HT-29 (cell line): ENCODE measurements around the gene AK1. TPM values are rescaled to one million over a fixed set of nuclear protein-coding genes. Genes with fewer than 3 reads are reported as not detected.
"Not testable (repeated sequence)": the region's sequence is repeated elsewhere in the genome, so short reads cannot be mapped to it uniquely, and the experiment has no call there.

Source experiments
- DNase-seq: peaks from one replicate; pipeline ENCODE4 v3.0.0-alpha.2; 2015; ENCODE audit warnings: low spot score
- total RNA-seq: library from RNA; depleted of rRNA; stranded (reverse); fragments of >200 nt; shearing (Covaris generic); gene quantifications from 2 replicates; pipeline ENCODE4 v1.2.3, GENCODE V29; 2014

The AK1 gene
- total RNA-seq, 1 experiment from 2014 or later, result 101 TPM

DNA sequence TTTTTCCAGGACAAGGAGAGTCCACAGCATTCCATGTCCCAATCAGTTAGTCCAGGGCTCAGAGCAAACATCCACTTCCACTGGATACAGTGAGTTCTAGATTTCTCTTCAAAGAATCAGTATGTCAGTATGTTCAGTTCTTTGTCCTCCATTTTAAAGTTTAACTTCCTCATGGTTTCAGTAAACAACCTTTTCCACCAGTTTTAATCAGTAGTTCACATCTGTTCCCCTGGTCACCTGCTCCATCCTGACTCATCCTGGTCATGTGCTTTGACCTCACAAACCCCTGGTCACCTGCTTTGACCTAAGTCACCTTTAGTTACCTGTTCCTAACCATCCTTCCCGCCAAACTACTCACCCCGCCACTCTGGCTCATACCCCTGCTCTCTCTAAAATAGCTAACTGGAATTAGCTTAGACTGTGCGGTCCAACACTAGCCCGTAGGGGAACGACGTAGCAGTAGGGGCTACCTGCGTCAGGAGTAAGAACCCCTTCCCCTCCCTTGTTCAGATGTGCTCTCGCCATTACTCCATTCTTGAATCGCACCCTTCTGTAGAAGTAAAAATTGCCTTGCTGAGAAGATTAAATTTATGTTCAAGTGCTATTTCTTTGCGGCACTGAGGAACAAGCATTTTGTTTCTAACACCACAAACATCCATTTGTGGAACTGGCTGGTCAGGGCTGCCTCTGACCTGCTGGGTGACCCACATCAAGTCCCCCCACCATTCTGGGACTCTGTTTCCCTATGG lies 28.5 kb downstream of the AK1 start:
- no peak for DNase-seq

DNA sequence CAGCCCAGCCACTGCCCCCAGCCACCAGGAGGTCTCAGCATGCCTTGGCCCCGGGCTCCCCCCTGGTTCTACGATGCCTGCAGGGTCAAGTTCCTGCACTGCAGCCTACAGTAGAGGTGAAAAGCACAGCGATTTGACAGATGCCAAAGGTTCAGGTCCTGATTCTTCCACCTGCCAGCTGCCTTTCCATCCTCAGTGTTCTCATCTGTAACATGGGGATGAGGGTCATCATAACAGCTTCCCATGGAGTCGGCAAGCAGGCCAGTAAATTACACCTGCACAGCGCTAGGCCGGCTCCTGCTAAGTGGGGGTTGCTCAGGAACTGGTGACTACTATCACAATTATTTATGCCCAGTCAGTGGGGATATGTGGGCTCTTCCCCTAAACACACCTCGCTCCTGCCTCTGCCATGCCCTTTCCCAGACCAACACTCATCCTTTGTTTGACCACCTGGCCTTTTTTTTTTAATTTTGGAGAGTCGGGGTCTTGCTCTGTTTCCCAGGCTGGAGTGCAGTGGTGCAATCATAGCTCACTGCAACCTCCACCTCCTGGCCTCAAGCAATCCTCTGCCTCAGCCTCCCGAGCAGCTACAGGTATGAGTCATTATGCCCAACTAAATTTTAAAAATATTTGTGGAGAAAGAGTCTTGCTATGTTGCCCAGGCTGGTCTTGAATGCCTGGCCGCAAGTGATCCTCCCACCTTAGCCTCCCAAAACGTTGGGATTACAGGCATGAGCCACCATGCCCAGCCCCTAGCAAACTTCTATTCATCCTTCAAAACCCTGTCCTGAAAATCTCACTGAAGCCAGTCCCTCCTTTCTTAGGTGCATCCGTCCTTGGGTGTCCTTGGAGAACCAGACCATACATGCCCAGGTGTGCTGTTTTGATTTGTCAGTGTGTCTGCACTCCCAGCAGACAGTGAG lies 29.4 kb downstream of the AK1 start:
- DNase-seq, result no peak

DNA sequence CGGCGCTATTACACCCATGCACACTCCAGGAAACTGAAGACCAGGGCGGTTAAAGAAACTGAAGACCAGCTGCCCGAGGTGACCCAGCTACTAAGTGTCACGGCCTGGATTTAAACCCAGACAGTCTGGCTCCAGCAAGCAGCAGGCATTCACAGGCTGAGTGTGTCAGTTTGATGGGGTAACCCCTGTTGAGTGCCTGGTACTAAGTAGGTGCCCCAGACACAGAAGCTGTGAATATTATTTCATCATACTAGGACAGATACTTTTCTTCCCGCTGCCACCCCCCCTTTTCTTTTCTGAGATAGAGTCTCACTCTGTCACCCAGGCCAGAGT lies 30.3 kb downstream of the AK1 start:
- DNase-seq, result no peak

DNA sequence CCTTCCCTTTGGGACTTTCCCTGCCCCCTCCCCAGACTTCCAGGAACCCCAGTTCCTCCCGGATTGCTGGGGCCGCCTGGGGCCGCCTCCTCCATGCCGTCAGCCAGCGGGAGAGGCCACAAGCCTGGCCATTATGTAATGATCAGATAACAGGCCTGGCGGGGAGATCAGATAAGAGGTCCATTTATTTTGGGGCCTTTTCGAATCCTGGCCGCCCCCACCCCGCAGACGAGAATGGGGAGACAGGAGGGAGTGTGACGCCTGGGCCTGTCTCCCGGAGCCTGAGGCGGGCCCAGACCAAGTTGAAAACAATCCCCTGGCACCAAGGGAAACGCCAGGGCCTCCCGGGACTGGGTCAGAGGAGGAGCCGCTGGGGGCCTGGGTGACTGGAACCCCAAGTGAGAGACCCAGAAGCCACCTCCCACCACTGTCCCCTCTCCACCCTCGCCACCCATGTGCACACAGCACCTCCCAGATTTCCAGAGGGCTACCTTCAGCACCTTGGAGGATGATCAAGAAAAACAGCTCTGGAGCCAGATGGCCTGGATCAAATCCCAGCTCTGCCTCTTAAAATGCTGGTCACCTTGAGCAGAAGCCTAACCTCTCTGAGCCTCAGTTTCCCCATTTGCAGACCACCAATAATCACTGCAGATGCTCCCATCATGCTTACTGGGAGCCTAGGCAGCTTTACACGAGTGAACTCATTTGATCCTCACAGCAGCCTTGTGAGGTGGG lies 30.9 kb downstream of the AK1 start:
- no peak for DNase-seq

DNA sequence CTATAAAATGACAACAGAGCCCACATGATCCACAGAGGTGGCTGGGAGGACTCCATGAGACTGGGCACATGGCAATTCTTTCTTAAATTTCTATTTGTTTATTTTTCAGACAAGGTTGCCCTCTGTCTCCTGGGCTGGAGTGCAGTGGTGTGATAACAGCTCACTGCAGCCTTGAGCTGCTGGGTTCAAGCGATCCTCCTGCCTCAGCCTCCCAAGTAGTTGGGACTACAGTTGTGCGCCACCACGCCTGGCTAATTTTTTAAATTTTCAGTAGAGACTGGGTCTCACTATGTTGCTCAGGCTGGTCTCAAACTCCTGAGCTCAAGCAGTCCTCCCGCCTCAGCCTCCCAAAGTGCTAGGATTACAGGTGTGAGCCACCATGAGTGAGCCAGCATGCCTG lies 31.9 kb downstream of the AK1 start:
- DNase-seq, result not testable (repeated sequence)

DNA sequence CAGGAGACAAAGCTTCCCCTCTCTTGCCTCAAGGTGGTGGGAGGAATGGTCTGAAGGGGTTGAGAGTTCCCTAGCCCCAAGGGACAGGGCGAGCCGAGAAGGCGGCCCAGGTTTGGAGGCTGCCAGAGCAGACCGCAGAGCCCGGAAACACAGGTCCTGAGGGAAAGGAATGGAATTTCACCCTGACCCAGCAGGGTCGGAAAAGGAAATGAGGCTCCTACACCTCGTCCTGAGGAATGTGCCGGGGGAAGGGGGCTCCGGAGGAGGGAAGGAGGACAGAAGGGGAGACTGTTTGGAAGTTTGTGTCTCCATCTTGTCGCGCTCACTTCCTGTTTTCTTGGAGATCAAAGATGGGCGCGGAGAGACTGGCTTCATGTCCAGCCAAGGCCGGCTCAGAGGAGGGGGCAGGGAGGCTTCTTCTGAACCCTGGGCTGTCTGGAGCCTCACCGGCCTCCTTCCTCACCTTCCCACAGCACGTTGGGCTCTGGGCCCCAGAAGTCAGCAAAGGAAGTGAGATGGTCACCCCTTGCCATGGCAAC lies 32.6 kb downstream of the AK1 start:
- no peak for DNase-seq

DNA sequence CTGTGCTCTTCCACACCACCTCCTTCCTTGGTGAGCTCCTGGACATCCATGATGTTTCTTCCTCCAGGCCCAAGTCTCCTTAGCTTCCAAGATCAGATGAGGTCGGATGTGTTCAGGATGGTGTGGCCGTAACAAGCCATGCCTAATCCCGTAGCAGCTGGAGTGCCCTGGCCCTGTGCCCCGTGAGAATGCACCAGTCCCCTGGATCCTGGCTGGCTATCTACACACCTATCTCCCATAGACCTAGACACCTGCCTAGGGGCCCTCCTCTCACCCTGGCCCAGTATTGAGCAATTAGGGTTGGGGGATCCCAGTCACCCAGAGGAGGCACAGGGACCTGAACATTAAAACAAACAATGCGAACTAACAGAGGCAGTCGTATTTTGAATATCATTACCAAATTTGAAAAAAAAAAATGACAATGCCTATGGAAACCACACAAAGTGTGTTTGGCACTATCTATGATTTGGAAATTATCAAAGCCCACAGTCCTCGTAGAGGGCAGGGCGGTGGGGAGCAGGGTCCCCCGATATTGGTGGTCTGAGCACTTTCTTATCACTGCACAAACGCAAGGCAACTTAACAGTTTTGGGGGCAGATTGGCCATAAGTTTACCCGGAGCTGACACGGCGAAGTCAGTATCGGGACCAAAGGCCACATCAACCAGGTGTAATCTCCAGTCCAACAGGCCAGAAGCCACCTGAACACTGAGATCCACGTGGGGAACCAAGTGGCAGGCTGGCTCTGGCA lies 36.2 kb downstream of the AK1 start:
- no peak for DNase-seq

DNA sequence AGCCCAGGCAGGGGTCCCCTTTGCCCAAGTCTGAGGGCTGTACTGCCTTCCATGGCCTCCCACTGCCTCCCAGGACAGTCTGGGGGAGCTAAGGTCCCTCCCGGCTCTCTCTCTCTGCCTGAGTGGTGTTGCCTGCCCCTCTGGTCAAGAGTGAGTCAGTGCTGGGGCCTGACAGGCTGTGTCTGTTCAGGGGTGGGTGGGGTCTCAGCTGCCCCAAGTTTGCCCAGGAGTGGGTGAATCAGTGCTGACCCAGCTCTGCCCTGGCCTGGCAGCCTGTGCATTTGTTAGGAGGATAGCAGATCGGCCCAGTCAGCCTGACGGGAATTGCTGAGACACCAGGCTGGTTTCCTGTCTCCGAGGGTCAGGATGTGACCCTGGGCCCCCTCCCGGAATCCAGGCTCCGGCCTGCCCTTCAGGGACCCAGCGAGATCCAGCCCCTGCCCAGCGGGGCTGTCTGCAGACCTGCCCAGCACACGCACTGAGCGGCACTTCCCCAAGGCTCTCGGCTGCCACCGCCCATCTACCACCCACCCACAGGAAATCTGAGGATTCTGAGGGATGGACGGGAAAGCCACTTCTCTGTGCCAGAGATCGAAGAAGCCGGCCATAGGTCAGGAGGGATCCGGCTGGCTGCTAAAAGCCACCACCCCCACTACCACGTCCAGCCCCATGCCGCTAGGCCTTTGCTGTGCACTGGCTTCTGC lies 38.9 kb downstream of the AK1 start:
- DNase-seq, result peak; percentile 46

DNA sequence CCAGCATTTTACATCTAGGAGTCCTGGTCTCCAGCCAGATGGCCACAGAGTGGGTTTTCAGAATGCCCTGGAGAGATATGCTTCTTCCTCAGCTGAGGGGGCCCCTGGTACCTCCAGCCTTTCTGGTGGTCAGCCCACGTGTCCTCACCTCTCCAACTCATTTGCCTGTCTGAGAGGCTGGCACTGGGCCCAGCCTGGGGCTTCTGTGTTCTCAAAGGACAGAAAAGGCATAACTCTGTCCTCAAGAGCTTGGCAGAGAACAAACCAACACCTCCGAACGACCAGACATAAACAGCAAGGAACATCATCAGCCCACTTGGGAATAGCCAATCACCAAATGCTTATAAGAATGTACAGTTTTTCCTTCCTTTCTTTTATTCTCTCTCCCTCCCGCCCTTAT lies 40.1 kb downstream of the AK1 start:
- DNase-seq, result no peak

DNA sequence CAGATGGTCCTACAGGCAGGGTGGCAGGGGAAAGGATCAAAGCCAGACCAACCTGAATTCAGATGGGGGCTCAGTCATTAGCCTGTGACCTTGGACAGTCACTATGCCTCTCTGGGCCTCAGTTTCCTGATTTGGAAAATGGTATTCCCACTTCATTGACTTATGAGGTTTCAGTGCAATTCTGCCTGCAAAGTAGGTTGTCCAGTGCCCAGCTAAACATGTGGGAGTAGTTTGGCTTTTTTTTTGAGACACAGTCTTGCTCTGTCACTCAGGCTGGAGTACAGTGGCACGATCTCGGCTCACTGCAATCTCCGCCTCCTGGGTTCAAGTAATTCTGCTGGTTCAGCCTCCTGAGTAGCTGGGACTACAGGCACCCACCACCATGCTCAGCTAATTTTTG lies 40.9 kb downstream of the AK1 start:
- not testable (repeated sequence) for DNase-seq

DNA sequence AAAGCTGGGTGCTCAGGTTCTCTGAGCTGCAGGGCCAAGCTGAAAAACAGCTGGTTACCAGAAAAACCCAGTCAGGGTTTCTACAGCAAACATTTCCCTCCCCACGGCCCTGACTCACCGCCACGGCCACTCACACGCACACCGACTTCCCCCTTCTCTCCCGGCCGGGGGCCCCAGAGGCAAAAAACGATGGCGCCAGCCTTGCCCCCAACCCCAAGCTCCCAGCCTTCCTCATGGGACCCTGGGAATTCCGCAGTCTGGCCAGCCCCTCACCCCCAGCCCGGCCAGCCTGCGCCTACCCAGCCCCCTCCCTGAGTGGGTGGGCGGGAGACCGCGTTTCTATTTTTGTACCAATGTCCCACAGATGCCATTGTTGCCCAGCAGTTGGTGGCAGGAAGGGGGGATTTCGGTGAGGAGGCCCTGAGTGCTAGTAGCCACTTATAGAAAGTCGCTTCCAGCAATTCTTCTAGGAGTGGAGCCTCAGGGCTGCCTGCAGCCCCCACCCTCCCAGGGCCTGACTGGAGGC lies 41.4 kb downstream of the AK1 start:
- no peak for DNase-seq

DNA sequence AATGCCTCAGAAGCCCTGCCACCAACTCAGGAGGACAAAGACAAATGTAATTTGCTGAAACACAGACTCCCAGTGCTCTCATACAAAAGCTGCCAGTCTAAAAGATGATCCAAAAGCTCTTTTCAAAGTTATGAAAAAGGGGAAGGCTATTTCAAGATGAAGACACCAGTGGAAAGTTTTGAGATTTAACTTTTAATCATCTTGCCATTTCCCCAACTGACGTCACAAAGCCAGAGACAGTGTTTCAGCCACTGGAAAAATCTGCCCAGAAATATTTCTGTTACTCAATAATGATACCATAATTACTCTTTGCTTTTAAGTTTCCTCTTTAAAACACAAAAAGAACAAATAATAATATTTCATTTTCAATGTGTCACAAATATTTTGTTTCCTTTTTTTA lies 43.9 kb downstream of the AK1 start:
- DNase-seq, result no peak

DNA sequence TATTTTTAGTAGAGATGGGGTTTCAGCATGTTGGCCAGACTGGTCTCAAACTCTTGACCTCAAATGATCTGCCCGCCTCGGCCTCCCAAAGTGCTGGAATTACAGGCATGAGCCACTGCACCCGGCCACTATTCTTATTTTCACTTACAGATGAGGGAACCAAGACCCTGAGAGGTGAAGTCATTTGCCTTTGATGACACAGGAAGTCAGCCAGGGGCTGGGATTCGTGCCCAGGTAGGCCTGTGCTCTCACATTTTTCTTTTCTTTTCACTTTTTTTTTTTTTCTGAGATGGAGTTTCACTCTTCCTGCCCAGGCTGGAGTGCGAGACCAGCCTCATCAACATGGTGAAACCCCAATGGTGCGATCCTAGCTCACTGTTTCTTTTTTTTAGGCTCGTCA lies 45.2 kb downstream of the AK1 start:
- no peak for DNase-seq

DNA sequence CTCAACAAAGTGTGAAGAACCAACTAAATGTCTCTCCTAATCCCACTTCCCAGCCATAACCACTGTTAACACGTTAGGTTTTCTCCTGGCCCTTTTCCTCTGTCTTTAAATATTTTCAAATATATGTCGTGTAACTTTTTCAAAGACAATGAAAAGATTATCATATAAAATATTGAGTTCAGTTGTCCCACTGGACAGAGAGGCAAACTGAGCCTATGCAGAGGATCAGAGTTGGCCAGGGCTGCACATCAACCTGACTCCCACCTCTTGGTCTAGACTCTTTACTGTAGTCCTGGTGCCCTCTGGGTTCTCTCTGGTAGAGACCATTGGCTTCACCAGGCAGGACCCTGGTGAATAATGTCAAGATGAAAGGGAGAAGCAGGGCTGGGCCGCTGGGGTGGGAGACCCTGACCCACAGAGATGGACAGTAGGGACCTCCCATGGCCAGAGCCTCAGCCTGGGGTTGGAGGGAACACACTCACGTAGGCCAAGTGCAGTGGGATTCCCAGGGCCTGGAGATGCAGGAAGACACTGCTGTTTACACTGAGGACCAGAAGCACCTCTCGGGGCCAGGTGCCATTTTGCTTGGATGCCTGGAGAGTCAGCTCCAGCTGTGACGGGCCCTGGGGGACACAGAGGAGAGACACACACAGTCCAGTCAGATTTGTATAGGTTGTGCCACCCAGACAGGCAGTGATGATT lies 48.1 kb downstream of the AK1 start:
- DNase-seq, result no peak

DNA sequence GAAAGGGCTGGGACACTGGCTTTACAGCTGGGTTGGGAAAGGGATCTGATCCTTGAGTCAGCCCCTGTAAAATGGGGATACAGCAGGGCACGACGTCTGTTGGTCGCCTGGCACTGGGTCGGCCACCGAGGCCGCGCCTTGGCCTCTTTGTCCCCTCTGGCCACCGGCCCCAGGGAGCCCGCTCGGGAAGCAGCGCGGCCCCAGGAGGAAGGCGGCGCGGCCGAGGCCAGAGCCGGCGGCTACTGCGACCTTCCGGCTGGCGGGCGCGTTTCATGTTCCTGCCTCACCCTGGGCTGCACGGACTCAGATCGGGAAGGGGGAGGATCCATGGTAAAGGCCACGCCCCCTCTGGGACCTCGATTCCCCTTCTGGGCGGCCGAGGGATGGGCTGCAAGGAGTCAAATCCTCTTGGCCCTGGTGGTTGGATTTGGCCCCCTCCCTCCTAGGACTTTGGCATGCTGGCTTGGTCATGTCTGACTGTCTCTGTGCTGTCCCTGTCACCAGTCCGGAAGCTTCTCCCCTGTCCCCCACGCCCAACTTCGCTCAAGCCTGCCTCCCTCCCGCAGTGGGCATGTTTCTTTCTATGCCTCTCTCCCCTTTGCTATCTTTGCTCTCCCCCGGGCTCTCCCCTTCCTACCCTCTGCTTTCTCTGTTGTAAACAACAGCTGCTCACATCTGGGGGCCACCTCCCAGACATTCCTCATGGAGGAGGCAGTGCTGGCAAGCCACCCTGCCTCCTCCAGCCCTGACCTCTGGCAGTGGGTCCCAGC lies 49.0 kb downstream of the AK1 start:
- DNase-seq, result peak; percentile 71

DNA sequence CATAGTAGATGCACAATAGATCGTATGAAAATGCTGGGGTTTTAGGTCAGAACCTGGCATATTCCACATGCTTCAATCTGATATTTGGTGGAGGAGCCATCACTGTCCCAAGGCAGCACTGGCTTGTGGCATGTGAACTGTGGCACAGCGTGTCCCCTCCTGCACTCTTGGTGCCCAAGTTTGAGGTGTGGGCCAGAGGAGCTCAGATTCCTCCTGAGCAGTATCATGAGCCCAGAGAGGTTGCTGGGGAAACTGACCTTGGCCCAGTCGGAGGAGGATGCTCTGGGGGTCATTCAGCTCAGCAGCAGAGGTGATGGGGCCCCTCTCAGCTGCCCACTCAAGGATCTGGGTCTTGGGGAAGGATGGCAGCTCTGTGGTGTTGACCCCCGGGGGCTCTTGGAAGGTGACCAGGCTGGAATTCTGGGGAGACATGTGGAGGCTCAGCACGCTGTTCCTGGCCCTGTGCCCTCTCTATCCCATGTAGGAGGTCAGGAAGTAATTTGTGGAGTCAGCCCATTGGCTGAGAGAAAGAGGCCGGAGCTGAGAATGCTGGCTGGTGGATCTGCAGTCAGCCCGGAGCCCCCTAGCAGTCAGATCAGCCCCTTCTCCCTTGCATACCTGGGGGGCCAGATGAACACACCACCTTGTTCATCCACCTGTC lies 51.1 kb downstream of the AK1 start:
- DNase-seq, result no peak

DNA sequence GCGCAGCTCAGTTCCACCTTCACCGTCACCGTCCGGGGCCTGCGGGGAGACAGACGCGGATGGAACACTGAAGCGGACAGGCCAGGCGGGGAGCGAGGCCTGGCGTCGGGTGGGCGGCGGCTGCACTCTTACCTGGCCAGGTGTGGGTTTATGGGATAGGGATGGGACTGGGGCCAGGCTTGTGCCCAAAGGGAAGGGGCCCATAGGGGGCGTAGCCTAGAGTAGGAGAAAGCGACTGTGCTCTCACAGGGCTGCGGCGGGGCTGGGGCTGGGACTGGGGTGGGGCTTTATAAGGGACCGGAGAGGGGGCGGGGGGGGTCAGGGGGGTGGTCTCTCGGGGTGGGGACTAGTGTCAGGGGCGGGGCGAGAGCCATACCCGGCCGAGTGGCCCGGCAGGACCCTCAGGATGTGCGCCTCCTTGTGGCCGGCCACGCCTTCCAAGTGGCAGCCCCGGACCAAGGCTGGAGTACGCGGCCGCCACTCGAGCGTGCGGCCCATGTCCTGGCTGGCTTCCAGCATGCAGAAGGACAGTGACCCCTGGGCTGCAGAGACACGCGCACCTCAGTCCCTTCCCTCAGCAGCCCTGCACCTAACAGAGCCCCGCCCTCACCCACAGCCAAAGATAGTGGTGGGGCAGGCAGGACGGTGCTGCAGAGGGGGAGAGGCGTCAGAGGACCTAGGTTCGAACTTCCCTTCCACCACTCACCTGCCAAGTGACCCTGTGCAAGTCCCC lies 52.0 kb downstream of the AK1 start:
- no peak for DNase-seq

DNA sequence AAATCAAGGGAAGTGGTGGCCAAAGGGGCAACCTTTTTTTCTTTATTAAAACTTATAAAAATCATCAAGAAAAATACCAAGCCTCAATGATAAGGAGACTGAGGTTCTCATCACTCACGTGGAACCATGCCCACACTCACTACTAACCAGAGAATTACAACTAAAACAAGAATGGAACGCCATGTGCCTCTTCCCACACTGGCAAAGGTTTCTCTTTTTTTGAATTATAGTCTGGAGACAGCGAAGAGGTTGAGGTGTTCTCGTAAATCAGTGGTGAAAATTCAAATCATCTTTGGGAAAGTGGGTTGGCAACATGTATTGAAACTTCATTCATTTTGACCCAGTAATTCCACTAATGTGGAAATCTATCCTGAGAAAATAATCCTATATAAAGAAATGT lies 55.4 kb downstream of the AK1 start:
- no peak for DNase-seq
